Endothelial cell (in vitro differentiated cells): ENCODE results near the gene MAB21L1. TPM values are rescaled to one million over a fixed set of nuclear protein-coding genes. Genes with fewer than 3 reads are reported as not detected.

Experiments used
- DNase-seq: peaks from one replicate; pipeline ENCODE4 v3.0.0; 2021; ENCODE audit warnings: low spot score
- H3K27ac Mint-ChIP-seq: one replicate; pipeline ENCODE4 v1.8.0; 2021; ENCODE audit warnings: mixed read lengths, inconsistent platforms; ENCODE audit not compliant: unreplicated experiment
- H3K27me3 Mint-ChIP-seq: one replicate; pipeline ENCODE4 v1.8.0; 2021; ENCODE audit warnings: mild to moderate bottlenecking, moderate library complexity, mixed read lengths, inconsistent platforms; ENCODE audit not compliant: unreplicated experiment
- H3K36me3 Mint-ChIP-seq: one replicate; pipeline ENCODE4 v1.8.0; 2021; ENCODE audit warnings: mild to moderate bottlenecking, low read depth, mixed read lengths, inconsistent platforms; ENCODE audit not compliant: unreplicated experiment
- H3K4me1 Mint-ChIP-seq: one replicate; pipeline ENCODE4 v1.8.0; 2021; ENCODE audit warnings: mild to moderate bottlenecking, mixed read lengths, inconsistent platforms; ENCODE audit not compliant: unreplicated experiment
- H3K4me3 Mint-ChIP-seq: one replicate; pipeline ENCODE4 v1.8.0; 2021; ENCODE audit warnings: mild to moderate bottlenecking, mixed read lengths, inconsistent platforms; ENCODE audit not compliant: unreplicated experiment
- H3K9me3 Mint-ChIP-seq: one replicate; pipeline ENCODE4 v1.8.0; 2021; ENCODE audit warnings: mixed read lengths, inconsistent platforms; ENCODE audit not compliant: unreplicated experiment
- CTCF ChIP-seq: fragments of 200-600 bp; sonication (generic); IDR thresholded peaks from one replicate; pipeline ENCODE4 v1.5.0; 2021; ENCODE audit warnings: antibody characterized with exemption; ENCODE audit not compliant: unreplicated experiment
- total RNA-seq: library from RNA; stranded (reverse); fragmentation: NEBNext Ultra II Directional; extraction: Animal tissue kit (Norgen Biotek cat#: 25700); gene quantifications from one replicate; pipeline ENCODE4 v1.2.1, GENCODE V29; 2021; ENCODE audit not compliant: unreplicated experiment

The MAB21L1 gene
- total RNA-seq, 1 donor from 2014 or later, result 0.13 TPM

GRCh38 chr13:35482527-35482926, 6.0 kb upstream of the MAB21L1 start:
- Mint-ChIP-seq H3K27ac (no peak overlapping the region), H3K27me3 (peaks cover 8% of the 10 kb centered on the region), H3K36me3 (no peaks in the 10 kb centered on the region), H3K9me3 (no peaks in the 10 kb centered on the region), H3K4me1 (no peaks in the 10 kb centered on the region), H3K4me3 (no peak overlapping the region)
- no peak for TF ChIP-seq CTCF
- no peak for DNase-seq

- no peak for TF ChIP-seq CTCF
- H3K27ac Mint-ChIP-seq, result no peak overlapping the region
- H3K9me3 Mint-ChIP-seq, result no peaks in the 10 kb centered on the region
- no peak for DNase-seq
- peaks cover 8% of the 10 kb centered on the region for H3K27me3 Mint-ChIP-seq
- H3K4me1 Mint-ChIP-seq, result peaks cover 5% of the 10 kb centered on the region
- H3K36me3 Mint-ChIP-seq, result no peaks in the 10 kb centered on the region
- H3K4me3 Mint-ChIP-seq, result no peak overlapping the region
These were observed 5.3 kb upstream of the MAB21L1 start for GRCh38 chr13:35481777-35482176.

GRCh38 chr13:35480346-35480745, 3.9 kb upstream of the MAB21L1 start:
- Mint-ChIP-seq H3K4me3 (no peak overlapping the region), H3K27ac (no peak overlapping the region), H3K27me3 (peaks cover 20% of the 10 kb centered on the region), H3K9me3 (no peaks in the 10 kb centered on the region), H3K36me3 (no peaks in the 10 kb centered on the region), H3K4me1 (peaks cover 19% of the 10 kb centered on the region)
- DNase-seq, result no peak
- no peak for TF ChIP-seq CTCF

- H3K27me3 Mint-ChIP-seq, result peaks cover 24% of the 10 kb centered on the region
- no peak for DNase-seq
- no peaks in the 10 kb centered on the region for H3K36me3 Mint-ChIP-seq
- H3K4me1 Mint-ChIP-seq, result peaks cover 24% of the 10 kb centered on the region
- H3K9me3 Mint-ChIP-seq, result no peaks in the 10 kb centered on the region
- TF ChIP-seq CTCF, result no peak
- H3K4me3 Mint-ChIP-seq, result no peak overlapping the region
- no peak overlapping the region for H3K27ac Mint-ChIP-seq
These were observed 3.2 kb upstream of the MAB21L1 start for GRCh38 chr13:35479706-35480105.

- peaks cover 29% of the 10 kb centered on the region for H3K27me3 Mint-ChIP-seq
- H3K9me3 Mint-ChIP-seq, result no peaks in the 10 kb centered on the region
These were observed 2.6 kb upstream of the MAB21L1 start for GRCh38 chr13:35479038-35479492.

More at GRCh38 chr13:35479038-35479492, 2.6 kb upstream of the MAB21L1 start:
- H3K4me3 Mint-ChIP-seq, result no peak overlapping the region
- H3K27ac Mint-ChIP-seq, result no peak overlapping the region
- no peaks in the 10 kb centered on the region for H3K36me3 Mint-ChIP-seq
- TF ChIP-seq CTCF, result no peak
- H3K4me1 Mint-ChIP-seq, result peaks cover 28% of the 10 kb centered on the region
- peak; percentile 4 for DNase-seq
